ENCODE results near the gene GUSB.
"Not testable (repeated sequence)": the region's sequence is repeated elsewhere in the genome, so short reads cannot be mapped to it uniquely, and the experiment has no call there.

The GUSB gene

GRCh38 chr7:65981965-65982792 lies at the start of gene GUSB:
TSS of gene GUSB (minus strand) at chr7:65982213. CDS start at chr7:65982183, 30 bp downstream.
- DNase-seq (ENCODE audit: low read depth in 3 of 3): peak; percentile 83 to 91 (median 84)

GRCh38 chr7:66028342-66028741 lies 46.3 kb upstream of the GUSB start:
- not testable (repeated sequence) for DNase-seq (ENCODE audit: low read depth in 3 of 3)

GRCh38 chr7:66016131-66016461 lies 34.1 kb upstream of the GUSB start:
- DNase-seq (ENCODE audit: low read depth in 3 of 3): no peak

GRCh38 chr7:66015440-66016130 lies 33.6 kb upstream of the GUSB start:
- DNase-seq (ENCODE audit: low read depth in 3 of 3): no peak

- DNase-seq (ENCODE audit: low read depth in 3 of 3): no peak
Observed at GRCh38 chr7:66013938-66014337, 31.9 kb upstream of the GUSB start.

GRCh38 chr7:66007232-66007631 lies 25.2 kb upstream of the GUSB start:
- DNase-seq (ENCODE audit: low read depth in 3 of 3): no peak

GRCh38 chr7:66005115-66005671 lies 23.2 kb upstream of the GUSB start:
- not testable (repeated sequence) for DNase-seq (ENCODE audit: low read depth in 3 of 3)

GRCh38 chr7:66000823-66001417 lies 18.9 kb upstream of the GUSB start:
- DNase-seq (ENCODE audit: low read depth in 3 of 3): not testable (repeated sequence)

- not testable (repeated sequence) for DNase-seq (ENCODE audit: low read depth in 3 of 3)
Observed at GRCh38 chr7:65994984-65995383, 13.0 kb upstream of the GUSB start.

- DNase-seq (ENCODE audit: low read depth in 3 of 3): no peak
Observed at GRCh38 chr7:65992526-65992925, 10.5 kb upstream of the GUSB start.

- DNase-seq (ENCODE audit: low read depth in 3 of 3): not testable (repeated sequence)
Observed at GRCh38 chr7:65991829-65992228, 9.8 kb upstream of the GUSB start.

- no peak for DNase-seq (ENCODE audit: low read depth in 3 of 3)
Observed at GRCh38 chr7:65989694-65990080, 7.7 kb upstream of the GUSB start.

GRCh38 chr7:65988503-65988902 lies 6.5 kb upstream of the GUSB start:
- DNase-seq (ENCODE audit: low read depth in 3 of 3): not testable (repeated sequence)

- DNase-seq (ENCODE audit: low read depth in 3 of 3): no peak
Observed at GRCh38 chr7:65988084-65988483, 6.1 kb upstream of the GUSB start.

- DNase-seq (ENCODE audit: low read depth in 3 of 3): no peak
Observed at GRCh38 chr7:65983965-65984658, 2.1 kb upstream of the GUSB start.

GRCh38 chr7:65980478-65981250 lies 1.3 kb downstream of the GUSB start:
- peak in 2 of 3 experiments; percentile 8 to 37 for DNase-seq (ENCODE audit: low read depth in 3 of 3)

GRCh38 chr7:65979583-65980477 lies 2.2 kb downstream of the GUSB start:
- no peak for DNase-seq (ENCODE audit: low read depth in 3 of 3)

GRCh38 chr7:65978891-65979582 lies 3.0 kb downstream of the GUSB start:
- no peak for DNase-seq (ENCODE audit: low read depth in 3 of 3)

- DNase-seq (ENCODE audit: low read depth in 3 of 3): no peak
Observed at GRCh38 chr7:65976659-65977196, 5.3 kb downstream of the GUSB start.
